GM21423 (cell line): ENCODE measurements around the gene TK2.
A peak's percentile ranks its signal among the peaks of the same experiment; 100 is the strongest.
"Not testable (repeated sequence)": the region's sequence is repeated elsewhere in the genome, so short reads cannot be mapped to it uniquely, and the experiment has no call there.

ENCODE experiments used
- ATAC-seq: cut with Tn5 transposase; IDR thresholded peaks from one replicate; pipeline ENCODE4 v1.9.1; 2021; ENCODE audit warnings: mild to moderate bottlenecking, moderate library complexity; ENCODE audit not compliant: unreplicated experiment

TK2 gene

DNA sequence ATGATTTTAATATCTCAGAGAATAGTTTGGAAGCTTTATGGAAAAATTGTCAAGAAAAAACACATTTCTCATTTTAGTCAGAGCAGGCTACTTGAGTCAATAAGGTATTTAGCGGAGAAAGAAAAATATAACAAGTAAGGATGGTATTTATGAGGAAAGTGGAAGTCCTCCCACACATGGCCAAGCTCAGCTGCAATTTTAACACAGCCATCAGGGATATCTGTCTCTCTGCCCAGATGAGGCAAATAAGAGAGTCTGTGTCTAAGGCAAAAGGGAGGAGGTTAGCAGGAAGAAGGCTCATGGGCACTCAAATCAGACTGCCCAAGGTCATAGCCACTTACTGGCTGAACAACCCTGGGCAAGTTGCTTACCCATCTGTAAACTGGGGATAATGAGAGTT is 24.2 kb upstream of the TK2 start:
- ATAC-seq = no peak

DNA sequence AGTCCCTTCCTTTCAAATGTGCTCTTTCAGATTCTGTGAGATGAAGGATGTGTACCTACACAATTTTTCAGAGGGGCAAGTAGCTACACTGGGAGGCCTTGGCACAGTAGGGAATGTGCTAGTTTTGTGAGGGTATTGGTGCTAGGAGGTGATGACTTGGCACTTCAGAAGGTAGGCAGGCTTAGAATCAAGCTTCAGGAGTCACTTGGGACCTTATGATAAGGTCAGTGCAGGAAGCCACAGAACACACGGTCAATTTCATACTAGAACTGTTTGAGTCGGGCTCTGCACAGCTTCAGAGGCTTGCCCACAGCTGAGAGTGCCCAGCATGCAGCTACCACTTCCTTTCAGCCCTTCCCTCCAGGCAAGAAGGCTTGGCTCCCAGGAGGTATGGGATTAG is 22.4 kb upstream of the TK2 start:
- no peak for ATAC-seq

DNA sequence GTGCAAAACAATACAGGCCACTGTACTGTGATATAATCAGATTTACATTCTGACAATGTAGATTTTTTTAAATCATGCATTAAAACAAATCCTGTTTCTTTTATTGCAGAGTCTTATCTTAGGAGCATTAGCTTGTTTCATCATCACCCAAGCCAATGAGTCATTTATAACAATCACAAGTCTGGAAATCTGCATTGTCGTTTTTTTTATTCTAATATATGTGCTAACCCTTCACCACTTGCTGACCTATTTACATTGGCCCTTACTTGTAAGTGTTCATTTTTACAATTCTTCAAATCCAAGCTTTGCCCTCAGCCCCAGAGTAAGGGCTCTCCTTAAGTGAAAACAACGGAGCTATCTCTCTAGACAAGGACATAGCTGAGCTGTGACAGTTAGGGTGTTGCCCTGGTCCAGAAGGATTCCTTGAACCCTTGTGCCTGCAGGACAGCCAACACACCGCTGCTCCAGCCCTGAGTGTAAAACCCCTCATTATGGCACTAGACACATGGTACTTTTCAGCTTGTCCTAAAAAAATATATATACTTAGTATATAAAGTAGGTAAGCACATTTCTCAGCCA is 20.0 kb upstream of the TK2 start:
- no peak for ATAC-seq

DNA sequence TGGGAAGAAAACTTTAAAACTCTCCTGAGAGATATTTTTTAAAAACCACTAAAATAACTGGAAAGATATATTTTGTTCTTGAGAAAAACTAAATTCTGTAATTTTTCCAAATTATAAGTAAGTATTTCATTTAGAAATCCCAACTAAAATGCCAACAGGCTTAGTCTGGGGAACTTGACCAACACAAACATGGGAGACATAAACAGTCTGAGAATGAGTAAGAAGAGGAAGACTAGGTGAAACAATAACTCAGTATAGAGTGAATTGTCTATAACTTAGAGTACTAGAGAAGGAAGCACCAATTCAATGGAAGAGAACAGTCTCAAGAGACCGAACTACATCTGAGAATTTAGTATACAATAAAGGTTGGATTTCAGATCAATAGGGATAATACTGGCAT is 19.2 kb upstream of the TK2 start:
- ATAC-seq = no peak

DNA sequence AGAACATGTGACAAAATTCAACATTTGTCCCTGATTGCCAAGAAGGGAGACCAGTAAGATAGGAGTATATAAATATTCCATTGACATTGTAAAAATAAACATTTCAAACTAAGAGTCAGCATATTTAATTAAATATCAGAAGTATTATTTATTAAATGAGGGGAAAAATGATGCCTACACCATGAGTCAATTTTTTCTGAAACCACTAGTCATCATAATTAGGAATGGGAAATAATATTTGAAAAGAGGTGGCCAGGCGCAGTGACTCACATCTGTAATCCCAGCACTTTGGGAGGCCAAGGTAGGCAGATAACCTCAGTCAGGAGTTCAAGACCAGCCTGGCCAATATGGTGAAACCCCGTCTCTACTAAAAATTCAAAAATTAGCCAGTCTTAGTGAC is 18.4 kb upstream of the TK2 start:
- no peak for ATAC-seq

DNA sequence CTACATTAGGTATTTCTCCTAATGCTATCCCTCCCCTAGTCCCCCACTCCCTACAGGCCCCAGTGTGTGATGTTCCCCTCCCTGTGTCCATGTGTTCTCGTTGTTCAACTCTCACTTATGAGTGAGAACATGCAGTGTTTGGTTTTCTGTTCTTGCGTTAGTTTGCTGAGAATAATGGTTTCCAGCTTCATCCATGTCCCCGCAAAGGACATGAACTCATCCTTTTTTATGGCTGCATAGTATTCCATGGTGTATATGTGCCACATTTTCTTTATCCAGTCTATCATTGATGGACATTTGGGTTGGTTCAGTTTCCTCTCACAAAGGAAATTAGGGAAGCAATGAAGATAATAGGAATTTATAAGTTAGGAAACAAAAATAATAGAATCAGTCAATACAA is 17.3 kb upstream of the TK2 start:
- ATAC-seq = not testable (repeated sequence)

DNA sequence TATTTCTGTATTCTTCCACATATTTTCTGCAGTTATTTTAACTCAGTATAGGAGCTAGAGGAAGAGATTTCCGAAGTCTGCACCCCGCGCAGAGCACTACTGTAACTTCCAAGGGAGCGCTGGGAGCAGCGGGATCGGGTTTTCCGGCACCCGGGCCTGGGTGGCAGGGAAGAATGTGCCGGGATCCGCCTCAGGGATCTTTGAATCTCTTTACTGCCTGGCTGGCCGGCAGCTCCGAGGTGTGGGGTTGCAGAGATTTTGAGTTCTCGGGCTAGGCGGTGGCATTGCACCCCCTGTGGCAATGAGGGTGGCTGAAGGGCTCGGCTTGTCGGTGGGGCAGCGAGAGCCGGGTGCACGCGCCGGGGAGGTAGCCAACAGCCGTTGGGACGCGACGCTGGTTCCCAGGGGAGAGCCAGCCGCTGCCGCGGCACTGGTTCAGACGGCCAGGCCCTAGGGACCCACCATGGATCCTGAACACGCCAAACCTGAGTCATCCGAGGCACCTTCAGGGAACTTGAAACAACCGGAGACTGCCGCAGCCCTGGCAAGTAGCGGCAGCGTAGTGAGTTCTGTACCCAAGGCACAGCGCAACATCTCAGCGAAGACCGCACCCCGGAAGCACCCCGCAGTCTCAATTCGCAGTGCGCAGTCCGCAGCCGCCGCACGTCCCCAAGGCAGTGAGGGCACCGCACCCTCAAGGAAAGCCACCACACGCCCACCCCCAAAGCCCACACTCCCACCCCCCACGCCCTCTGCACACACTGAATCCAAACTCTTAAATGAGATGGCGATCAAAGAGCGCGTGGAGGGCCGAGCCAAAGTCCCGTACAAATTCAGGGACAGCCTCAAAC is 16.4 kb upstream of the TK2 start, which contains the start of gene CMTM1:
Gene CMTM1, plus strand, starts transcription at position 389 of the 851 bp plus-strand sequence. Its CDS starts 75 bp downstream, at position 464.
- no peak for ATAC-seq

DNA sequence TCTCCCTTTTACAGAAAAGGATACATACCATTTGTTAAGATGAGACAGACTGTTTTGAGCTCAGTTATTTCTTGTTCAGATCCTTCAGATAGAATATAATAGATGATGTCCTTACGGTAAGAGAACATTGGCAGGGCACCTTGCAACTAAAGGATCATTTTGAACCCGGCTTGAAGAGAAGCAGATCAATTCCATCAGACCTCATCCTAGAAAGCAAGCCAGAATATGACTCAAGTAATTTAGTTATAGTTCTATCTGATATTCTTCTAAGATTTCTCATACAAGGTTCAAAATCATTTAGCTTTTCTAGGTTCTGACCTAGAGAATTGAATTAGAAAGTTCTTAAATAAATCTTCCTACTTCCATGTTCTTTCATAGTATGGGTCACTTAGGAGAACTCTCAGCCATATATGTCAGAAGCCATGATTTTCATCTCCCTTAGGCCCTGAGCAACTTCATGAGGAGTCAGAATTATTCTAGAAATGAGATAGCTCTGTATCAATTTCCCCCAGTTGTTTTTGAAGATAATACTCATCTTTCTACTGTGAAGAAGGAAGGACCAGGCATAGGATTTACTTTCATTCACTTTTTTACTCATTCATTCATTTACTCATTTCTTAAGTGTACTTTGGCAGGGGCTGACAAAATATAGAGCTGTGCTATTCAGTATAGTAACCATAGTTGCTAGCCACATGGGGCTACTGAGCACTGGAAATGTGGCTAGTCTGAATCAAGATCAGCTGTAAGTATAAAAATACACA is 13.8 kb upstream of the TK2 start:
- no peak for ATAC-seq

DNA sequence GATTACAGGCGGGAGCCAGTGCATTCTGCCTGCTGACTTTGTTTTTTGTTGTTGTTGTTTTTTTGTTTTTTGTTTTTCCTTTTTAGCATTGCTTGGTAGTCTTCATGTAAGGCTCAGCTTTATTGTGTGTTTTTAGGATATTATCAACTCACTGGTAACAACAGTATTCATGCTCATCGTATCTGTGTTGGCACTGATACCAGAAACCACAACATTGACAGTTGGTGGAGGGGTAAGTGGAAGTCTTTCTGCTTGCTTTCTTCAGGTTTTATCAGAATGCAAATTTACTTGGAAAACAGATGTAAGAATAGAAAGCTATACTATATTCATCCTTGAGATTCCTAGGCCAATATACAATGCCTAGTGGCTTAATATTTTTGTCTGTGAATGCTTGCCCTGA is 13.1 kb upstream of the TK2 start:
- ATAC-seq = no peak

DNA sequence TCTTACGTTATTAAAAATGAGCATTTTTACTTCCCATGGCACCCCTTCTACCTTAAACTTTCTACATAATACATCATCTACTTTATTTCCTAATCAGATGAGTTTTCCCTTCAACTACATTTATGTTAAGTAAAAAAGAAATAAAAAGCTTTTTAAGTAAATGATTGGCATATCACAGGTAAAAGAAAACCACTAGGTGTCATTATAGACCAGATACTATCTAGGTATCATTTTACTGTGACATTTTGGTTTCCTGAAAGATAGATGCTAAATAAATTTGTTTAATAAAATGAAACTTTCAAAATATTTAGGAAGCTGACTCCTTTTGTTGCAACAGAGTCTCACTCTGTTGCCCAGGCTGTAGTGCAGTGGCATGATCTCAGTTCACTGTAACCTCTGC is 12.5 kb upstream of the TK2 start:
- no peak for ATAC-seq

DNA sequence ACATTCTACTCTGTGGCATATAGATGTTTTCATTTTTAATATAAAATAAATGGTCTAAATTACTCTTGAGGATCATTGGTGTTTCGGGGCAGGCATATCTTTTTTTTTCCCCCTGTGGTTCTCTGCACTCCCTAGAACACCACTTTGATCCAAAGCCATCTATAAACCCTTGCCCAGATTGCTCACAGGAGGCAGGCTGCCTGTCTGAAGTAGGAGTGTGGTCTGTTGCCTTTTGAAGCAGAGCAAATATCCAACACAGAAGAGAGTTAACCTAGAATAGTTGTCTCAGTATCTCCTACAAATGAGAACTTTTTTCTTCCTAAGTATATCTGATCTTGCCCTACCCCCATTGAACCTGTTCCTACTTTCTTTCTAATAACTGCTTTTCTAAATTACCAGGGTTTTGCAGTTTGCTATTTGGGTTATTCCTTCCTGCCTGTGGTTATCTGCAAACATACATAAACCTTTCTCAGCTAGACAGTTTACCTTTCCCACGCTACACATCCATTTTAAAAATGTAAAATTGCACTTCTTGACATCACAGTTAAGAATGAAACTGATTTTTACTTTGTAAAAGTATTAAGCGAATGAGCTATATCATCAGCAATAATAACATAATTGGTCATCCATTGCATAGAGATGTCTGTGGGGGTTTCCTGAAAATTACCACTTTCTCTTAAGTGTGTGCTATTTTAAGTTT is 11.6 kb upstream of the TK2 start:
- ATAC-seq = no peak

DNA sequence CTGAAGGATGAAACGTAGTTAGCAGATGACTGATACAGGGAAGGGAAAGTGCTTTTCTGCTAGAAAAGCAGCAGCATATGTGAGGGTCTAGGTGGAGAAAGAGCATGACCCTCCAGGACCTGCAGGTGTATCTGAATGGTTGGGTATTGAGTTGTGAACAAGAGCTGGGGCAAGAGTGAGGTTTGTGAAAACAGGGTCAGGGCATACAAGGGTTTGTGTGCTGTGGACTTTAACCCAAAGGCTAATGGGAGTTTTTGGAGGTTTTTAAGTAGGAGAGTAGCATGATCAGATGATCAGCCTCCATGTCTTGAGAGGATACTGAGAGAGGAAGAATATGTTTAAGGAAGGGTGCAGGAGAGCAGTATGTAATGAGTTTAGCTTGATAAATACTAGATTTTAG is 10.2 kb upstream of the TK2 start:
- ATAC-seq = no peak

DNA sequence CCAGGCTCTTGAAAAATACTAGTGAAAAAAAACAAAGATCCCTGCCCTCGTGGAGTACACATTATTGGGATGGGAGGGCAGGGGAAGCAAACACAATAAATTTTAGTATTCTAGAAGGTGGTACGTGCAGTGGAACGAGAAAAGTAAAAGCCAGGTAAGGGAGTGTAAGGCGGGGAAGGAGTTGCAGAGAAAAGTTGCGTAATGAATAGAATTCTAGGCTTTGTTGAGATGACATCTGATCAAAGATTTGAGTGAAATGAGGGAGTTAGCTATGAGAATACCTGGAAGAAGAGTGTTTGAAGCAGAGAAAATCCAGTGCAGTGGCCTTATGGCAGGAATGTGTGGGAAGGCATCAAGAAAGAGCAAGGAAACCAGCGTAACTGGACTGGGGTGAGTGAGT is 4.6 kb upstream of the TK2 start:
- ATAC-seq = no peak

DNA sequence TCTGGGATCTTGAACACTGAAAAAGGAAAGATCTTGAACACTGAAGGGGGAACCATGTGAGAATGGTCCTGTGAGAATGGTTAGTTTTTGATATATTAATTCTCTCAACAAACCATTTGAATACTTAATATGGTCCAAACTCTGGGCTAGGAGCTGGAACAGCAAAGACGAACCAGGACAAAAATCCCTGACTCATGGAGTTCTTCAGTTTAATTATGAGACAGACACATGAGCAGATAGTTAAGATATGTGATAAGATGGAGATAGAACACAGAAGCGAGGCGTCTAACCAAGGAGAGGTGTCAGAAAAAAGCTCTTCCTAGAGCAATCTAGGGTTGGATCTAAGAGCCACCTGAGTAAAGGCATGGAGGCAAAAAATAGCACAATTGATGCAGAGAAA is 4.1 kb upstream of the TK2 start:
- ATAC-seq = no peak

DNA sequence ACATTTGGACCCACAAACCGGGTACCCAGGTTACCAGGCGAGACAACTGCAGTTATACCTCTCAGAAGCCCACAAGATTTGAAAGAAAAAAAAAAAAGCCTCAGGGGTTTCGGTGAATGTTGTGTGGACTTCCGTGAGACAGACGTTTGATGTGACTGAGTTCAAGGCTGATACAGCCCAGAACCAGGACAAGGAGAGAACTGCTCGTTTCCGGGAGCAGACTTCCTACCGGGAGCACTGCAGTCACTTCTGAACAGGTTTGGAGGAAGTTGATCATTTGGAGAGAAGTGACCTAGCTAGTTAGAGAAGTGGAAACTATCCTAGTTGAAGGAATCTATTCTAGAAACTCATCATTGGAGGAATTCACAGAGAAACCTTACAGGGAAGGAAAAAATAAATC is 3.3 kb upstream of the TK2 start:
- ATAC-seq = no peak

DNA sequence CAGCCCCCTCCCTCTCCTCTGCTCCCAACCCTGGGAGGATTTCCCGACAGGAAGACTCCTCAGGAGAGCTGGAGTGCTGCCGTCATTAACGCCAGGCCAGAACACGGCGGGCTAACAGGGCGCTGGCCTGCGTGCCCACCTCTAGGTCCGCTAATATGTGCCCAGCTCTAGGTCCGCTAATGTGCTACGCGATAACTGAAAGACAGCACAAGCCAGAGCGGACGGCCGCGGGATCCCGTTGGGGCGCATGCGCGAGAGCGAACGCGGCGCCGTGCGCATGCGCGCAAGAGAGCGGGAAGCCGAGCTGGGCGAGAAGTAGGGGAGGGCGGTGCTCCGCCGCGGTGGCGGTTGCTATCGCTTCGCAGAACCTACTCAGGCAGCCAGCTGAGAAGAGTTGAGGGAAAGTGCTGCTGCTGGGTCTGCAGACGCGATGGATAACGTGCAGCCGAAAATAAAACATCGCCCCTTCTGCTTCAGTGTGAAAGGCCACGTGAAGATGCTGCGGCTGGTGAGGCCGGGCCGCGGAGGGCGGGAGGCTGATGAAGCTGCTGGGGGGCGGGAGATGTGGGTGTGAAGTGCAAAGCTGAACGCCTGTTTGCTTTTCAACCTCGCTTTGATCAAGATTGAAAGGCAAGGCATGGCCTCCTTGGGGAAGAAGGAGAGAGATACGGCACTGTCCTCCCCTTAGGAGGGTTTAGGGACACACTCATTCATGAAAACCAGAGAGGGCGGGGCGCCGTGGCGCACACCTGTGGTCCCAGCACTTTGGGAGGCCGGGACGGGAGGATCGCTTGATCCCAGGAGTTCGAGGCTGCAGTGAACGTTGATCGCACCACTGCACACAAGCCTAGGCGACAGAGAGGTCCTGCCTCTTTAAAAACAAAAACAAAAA is 2.6 kb upstream of the TK2 start, which contains the start of gene CKLF:
Gene CKLF, plus strand, starts transcription at position 291 of the 892 bp plus-strand sequence. Its CDS starts 140 bp downstream, at position 431.
- ATAC-seq = peak; percentile 72

DNA sequence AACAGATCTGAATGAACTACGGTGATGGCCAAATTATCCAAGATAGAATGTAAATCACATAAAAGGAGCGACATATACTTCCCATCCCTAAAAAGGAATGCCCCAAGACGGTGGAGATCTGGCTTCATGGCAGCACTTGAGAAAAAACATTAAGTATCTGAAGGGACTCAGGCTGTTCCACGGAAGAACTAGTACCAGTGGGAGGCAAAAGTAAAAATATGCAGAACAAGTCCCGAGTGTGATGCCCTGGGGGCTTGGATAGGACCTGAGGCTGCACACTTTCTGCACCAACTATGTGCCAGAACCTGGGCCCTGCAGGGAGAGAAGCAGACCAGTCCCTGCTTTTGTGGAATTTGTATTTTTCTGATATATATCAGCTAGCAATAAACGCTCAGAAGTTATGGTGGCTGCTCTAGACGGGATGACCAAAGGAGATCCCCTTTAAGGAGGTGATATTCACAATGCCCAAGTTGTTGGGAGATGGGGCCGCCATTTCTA is 1.9 kb upstream of the TK2 start:
- ATAC-seq = no peak

DNA sequence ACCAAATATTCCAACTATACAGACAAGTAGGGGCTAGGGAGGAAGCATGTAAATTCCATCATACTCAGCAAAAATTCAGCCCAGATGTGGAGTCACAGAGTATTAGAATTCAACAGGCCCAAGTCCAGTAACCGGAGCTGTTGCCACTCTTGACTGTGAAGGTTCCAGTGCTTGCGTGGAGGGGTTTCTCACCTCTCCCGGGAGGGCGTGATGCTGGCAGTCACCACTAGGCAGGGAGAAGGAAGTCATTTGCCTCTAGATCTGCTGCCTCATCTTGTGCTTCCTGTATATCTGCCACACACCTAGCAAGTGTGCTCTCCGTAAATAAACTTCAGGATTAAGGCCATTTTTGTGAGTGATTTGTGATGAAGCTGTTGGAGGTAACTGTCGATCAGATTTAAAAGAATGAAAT is 1.4 kb upstream of the TK2 start:
- no peak for ATAC-seq

DNA sequence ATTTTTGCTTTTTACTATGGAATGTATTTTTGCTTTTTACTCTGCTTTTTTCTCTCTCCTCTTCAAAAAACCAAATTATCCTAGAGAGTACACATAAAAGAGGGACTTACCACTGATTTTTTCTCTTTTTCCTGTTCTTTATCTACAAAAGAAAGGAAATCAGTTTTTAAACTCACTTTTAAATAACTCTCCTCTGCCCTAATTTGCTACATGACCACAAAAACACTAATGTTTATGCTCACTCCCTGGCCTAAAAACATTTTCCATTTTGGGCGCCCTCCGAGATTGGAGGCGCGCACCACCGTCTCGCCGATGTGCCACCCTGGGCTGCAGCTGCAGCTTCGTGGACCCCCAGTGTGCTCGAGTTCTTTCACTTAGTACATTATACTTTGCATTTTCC is 1.1 kb downstream of the TK2 start:
- no peak for ATAC-seq

DNA sequence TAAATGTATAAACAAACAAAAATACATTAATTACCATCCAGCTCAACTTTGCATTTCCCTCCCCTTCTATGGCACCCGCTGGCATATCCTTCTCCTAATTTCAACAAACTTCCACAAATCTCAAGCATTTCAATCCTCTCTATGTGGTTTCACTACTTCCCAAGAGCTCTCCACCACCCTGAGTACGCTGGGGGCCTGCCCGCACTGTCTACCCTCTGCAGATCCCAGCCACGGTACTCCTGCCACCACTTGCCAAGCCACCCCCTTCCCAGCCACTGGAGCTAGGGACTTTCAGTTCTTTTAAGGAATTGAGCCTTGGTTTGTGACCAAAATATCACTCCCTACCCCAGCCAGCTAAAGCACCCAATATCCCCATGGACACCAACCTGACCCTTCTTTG is 1.9 kb downstream of the TK2 start:
- ATAC-seq = no peak
